ENCODE measurements around the gene FOXP1.

Gene FOXP1

DNA sequence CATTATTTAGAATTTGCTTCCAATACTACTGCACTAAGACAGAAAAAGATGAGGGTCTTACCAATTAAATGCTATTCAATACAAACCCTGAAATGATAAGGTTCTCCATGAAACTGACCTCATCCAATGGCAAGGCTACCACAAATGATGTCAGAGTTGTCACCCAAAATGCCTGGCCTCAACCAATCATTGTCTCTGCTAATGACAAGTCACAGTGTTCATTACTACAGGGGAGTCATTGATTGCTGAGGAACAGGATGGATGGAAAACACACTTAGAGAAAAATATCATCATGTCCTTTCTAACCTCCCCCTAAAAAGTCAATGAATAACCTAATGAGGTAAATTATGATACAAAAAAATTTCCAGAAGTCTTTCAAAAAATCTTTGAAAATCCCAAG, 91.0 kb downstream of the FOXP1 start:
- no peak overlapping the region for H3K4me3 ChIP-seq (replicated peaks in 1 of 2; ENCODE audit: low read depth in 2 of 2, low read length in 2 of 2)
- no peak for DNase-seq (ENCODE audit: low read depth in 2 of 2)

GRCh38 chr3:71491154-71491752, 92.3 kb downstream of the FOXP1 start:
- no peak for DNase-seq (ENCODE audit: low read depth in 2 of 2)
- H3K4me3 ChIP-seq (replicated peaks in 1 of 2; ENCODE audit: low read depth in 2 of 2, low read length in 2 of 2), result no peak overlapping the region
- no peak for TF ChIP-seq CTCF (IDR thresholded peaks at IDR 0.05; ENCODE audit: low read depth, low read length)

More for the DNA sequence above, 91.0 kb downstream of the FOXP1 start:
- no peak for TF ChIP-seq CTCF (IDR thresholded peaks at IDR 0.05; ENCODE audit: low read depth, low read length)

DNA sequence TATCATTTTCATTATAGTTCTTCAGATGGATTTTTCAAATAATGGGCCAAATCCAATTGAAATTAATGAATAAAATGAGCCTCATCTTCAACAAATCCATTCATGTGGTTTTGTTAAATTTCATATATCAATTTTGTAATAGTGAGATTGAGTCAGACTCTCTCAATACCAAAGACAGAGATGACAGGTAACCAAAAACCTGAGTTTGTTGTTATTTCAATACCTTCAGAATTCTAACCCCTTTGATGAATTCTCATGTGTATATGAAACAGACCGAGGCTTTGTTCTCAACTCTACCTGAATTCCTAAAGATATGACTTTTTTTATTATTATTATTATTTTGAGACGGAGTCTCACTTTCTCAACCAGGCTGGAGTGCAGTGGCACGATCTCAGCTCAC, 92.8 kb downstream of the FOXP1 start:
- no peak for DNase-seq (ENCODE audit: low read depth in 2 of 2)
- no peak for TF ChIP-seq CTCF (IDR thresholded peaks at IDR 0.05; ENCODE audit: low read depth, low read length)
- H3K4me3 ChIP-seq (replicated peaks in 1 of 2; ENCODE audit: low read depth in 2 of 2, low read length in 2 of 2), result no peak overlapping the region

- TF ChIP-seq CTCF (IDR thresholded peaks at IDR 0.05; ENCODE audit: low read depth, low read length), result no peak
- H3K4me3 ChIP-seq (replicated peaks in 1 of 2; ENCODE audit: low read depth in 2 of 2, low read length in 2 of 2), result no peak overlapping the region
- DNase-seq (ENCODE audit: low read depth in 2 of 2), result no peak
These were observed 94.2 kb downstream of the FOXP1 start for GRCh38 chr3:71489315-71489761.

DNA sequence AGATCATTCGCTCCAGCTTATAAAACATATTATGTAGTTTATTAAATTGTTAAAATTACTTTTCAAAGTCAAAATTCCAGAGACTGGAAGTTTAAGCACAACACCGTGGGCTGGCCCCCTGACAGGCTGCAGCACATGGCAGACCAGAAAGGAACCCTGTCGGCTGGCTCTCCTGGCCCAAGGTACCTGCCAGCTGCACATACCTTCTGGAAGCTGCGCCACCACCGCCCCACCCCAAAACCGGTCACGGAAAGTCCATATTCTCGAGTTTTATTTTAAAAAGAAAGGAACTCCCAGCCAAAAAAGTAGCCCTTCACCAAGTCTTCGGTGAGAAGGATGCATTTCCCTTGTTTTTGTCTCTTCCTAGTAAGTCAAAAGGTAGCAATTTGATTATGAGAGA, 94.6 kb downstream of the FOXP1 start:
- H3K4me3 ChIP-seq (replicated peaks in 1 of 2; ENCODE audit: low read depth in 2 of 2, low read length in 2 of 2), result no peak overlapping the region
- DNase-seq (ENCODE audit: low read depth in 2 of 2), result no peak
- no peak for TF ChIP-seq CTCF (IDR thresholded peaks at IDR 0.05; ENCODE audit: low read depth, low read length)

DNA sequence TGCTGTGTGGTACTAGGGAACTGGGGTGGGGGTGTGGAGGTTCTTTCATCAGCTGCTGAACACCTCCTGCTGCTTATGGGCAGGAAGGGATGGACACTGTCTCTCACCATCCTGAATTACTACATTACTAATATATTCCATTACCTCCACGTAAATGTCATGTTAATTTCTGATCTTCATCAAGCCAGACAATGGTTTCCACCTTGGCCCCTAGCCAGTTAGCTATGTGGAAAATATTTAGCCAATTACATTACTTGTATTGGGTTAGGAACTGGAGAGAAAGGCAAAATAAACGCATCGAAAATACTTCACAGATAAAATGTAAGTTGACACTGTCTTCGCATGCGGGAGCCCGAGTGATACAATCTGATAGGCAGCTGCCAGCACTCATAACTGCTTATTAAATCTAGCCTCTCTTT, 95.1 kb downstream of the FOXP1 start:
- no peak overlapping the region for H3K4me3 ChIP-seq (replicated peaks in 1 of 2; ENCODE audit: low read depth in 2 of 2, low read length in 2 of 2)
- no peak for TF ChIP-seq CTCF (IDR thresholded peaks at IDR 0.05; ENCODE audit: low read depth, low read length)
- no peak for DNase-seq (ENCODE audit: low read depth in 2 of 2)

DNA sequence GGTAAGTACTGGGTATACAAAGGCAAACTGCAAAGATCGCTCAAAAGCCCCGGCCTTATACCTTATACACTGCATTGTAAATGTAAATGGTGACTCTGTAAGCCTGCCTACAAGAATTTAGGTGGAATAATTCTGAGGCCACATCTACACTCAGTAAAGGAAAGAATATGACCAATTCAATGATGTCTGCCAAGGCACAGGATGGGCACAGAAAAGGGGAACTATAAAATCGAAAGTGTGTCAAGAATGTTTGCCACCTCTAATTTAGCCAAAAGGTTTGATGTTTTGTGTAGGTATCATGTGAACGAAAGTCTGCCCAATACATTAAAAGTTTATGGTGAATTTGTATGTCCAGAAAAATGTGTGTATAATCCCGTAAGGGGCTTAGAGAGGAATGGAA, 96.1 kb downstream of the FOXP1 start:
- TF ChIP-seq CTCF (IDR thresholded peaks at IDR 0.05; ENCODE audit: low read depth, low read length), result no peak
- H3K4me3 ChIP-seq (replicated peaks in 1 of 2; ENCODE audit: low read depth in 2 of 2, low read length in 2 of 2), result no peak overlapping the region
- no peak for DNase-seq (ENCODE audit: low read depth in 2 of 2)

Data from cardiac fibroblast (primary cell).